ENCODE measurements around the gene ELAVL4. TPM values are rescaled to one million over a fixed set of nuclear protein-coding genes. Genes with fewer than 3 reads are reported as not detected.

The ELAVL4 gene
- total RNA-seq, 1 donor from 2014 or later: 2.5 TPM

DNA sequence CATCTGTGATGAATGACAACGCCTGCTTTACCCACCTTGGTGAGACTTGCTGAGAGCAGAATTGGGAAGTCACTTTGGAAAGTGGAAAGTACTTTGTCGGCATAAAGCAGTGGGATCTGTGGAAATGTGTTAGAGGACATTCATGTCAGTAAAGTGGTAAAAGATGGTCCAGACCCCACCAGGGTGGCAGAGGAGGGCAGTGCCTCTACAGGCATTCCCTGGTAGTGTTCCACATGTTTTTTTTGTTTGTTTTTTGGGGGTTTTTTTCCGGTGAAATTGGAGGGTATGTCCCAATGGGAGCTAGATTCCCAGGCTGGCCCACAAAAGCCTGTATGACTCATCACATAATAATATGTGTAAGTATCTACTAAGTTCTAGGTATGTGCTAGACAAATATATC is 80.6 kb downstream of the ELAVL4 start:
- H3K27me3 Mint-ChIP-seq: peaks cover 7% of the 10 kb centered on the region
- no peak overlapping the region for H3K27ac Mint-ChIP-seq
- DNase-seq (ENCODE audit: extremely low spot score, unreplicated experiment): no peak
- H3K36me3 Mint-ChIP-seq: no peaks in the 10 kb centered on the region
- H3K4me3 Mint-ChIP-seq: no peak overlapping the region
- no peaks in the 10 kb centered on the region for H3K9me3 Mint-ChIP-seq
- H3K4me1 Mint-ChIP-seq (ENCODE audit: unreplicated experiment): no peaks in the 10 kb centered on the region
- TF ChIP-seq, protein P1, sequence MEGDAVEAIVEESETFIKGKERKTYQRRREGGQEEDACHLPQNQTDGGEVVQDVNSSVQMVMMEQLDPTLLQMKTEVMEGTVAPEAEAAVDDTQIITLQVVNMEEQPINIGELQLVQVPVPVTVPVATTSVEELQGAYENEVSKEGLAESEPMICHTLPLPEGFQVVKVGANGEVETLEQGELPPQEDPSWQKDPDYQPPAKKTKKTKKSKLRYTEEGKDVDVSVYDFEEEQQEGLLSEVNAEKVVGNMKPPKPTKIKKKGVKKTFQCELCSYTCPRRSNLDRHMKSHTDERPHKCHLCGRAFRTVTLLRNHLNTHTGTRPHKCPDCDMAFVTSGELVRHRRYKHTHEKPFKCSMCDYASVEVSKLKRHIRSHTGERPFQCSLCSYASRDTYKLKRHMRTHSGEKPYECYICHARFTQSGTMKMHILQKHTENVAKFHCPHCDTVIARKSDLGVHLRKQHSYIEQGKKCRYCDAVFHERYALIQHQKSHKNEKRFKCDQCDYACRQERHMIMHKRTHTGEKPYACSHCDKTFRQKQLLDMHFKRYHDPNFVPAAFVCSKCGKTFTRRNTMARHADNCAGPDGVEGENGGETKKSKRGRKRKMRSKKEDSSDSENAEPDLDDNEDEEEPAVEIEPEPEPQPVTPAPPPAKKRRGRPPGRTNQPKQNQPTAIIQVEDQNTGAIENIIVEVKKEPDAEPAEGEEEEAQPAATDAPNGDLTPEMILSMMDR (conservative IDR thresholded peaks at IDR 0.05): no peak

DNA sequence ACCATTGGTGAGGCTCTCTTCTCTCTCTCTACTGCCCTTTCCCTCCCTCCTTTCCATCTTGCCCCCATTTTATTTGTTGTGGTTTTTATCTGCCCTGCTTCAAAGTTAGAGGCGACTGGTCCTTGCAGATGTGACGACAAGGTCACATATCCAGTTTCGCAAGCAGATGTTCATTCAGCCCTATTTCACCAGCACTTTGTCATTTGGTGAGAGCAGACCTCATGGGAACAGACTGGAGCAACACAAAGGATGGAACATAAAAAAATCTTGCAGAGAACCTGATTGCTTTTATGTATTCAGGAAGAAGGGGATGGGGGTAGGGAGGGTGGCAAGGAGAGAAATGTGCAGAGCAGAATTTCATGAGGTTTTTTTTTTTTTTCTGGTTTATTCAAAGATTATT is 84.3 kb downstream of the ELAVL4 start:
- no peak for DNase-seq (ENCODE audit: extremely low spot score, unreplicated experiment)
- TF ChIP-seq, protein P1 (conservative IDR thresholded peaks at IDR 0.05): no peak
- Mint-ChIP-seq H3K9me3 (no peaks in the 10 kb centered on the region), H3K4me1 (ENCODE audit: unreplicated experiment) (no peaks in the 10 kb centered on the region), H3K4me3 (no peak overlapping the region), H3K27me3 (peaks cover 9% of the 10 kb centered on the region), H3K27ac (no peak overlapping the region), H3K36me3 (no peaks in the 10 kb centered on the region)

DNA sequence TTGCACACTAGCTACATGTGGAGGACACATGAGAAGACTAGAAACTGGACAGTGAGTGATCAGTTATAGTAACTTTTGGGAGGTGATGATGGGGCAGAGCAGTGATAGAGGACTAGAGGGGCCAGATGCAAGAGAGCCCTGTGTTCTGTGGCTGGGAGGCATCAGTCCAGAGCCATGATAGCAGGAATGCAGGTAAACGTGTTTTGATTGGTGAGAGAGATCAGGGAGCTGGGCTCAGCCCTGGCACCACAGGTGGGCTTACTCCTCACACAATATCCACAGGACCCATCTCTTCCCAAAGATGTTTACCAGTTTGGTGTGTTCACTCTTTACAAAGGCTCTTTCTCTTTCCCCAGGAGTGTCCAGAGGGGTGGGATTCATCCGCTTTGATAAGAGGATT is 86.5 kb downstream of the ELAVL4 start:
- H3K4me1 Mint-ChIP-seq (ENCODE audit: unreplicated experiment): no peaks in the 10 kb centered on the region
- TF ChIP-seq, protein P1 (conservative IDR thresholded peaks at IDR 0.05): no peak

DNA sequence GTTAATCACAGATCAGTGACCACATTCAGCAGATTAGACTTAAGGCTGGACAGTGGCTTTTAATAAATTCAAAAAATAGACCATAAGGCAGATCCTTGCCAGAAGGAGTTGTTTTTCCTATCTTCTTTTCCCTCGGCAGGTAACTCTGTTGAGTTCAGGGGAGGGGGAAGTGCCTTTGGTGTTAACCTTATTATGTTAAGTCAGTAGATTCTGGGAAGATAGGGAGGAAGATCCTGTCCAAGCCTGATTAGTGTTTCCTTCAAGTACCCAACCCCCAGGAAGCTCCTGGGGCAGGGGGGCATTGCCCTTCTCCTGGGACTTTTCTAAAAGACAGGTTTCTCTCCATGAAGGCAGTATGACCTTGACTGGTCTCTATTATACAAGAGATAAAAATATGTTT is 87.4 kb downstream of the ELAVL4 start:
- Mint-ChIP-seq H3K27ac (no peak overlapping the region), H3K36me3 (no peaks in the 10 kb centered on the region), H3K4me1 (ENCODE audit: unreplicated experiment) (no peaks in the 10 kb centered on the region), H3K9me3 (no peaks in the 10 kb centered on the region), H3K4me3 (no peak overlapping the region), H3K27me3 (peaks cover 9% of the 10 kb centered on the region)
- no peak for DNase-seq (ENCODE audit: extremely low spot score, unreplicated experiment)
- TF ChIP-seq, protein P1 (conservative IDR thresholded peaks at IDR 0.05): no peak

More for the DNA sequence above, 86.5 kb downstream of the ELAVL4 start:
- H3K9me3 Mint-ChIP-seq: no peaks in the 10 kb centered on the region
- H3K27me3 Mint-ChIP-seq: peaks cover 9% of the 10 kb centered on the region
- H3K36me3 Mint-ChIP-seq: no peaks in the 10 kb centered on the region
- no peak for DNase-seq (ENCODE audit: extremely low spot score, unreplicated experiment)
- H3K4me3 Mint-ChIP-seq: no peak overlapping the region
- H3K27ac Mint-ChIP-seq: no peak overlapping the region

DNA sequence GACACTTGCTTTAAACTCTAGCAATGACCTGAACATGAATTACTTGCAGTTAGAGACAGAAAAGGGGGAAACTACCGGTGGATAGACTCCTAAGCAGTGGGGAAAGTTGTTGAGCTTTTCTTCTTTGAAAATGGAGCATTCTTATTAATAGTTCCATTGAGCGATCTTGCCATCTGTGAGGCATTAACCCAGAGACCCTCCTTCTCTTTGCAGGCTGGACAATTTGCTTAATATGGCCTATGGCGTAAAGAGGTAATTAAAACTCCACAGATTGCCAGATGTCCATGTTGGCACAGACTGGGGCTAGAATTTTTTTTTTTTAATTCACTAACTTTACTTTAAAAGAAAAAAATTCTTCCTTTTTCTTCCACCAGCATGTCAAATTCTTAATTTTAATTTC is 88.5 kb downstream of the ELAVL4 start:
- H3K4me1 Mint-ChIP-seq (ENCODE audit: unreplicated experiment): no peaks in the 10 kb centered on the region
- H3K27me3 Mint-ChIP-seq: peaks cover 9% of the 10 kb centered on the region
- H3K4me3 Mint-ChIP-seq: no peak overlapping the region
- H3K27ac Mint-ChIP-seq: no peak overlapping the region
- H3K9me3 Mint-ChIP-seq: no peaks in the 10 kb centered on the region
- no peak for DNase-seq (ENCODE audit: extremely low spot score, unreplicated experiment)
- H3K36me3 Mint-ChIP-seq: no peaks in the 10 kb centered on the region
- TF ChIP-seq, protein P1 (conservative IDR thresholded peaks at IDR 0.05): no peak

DNA sequence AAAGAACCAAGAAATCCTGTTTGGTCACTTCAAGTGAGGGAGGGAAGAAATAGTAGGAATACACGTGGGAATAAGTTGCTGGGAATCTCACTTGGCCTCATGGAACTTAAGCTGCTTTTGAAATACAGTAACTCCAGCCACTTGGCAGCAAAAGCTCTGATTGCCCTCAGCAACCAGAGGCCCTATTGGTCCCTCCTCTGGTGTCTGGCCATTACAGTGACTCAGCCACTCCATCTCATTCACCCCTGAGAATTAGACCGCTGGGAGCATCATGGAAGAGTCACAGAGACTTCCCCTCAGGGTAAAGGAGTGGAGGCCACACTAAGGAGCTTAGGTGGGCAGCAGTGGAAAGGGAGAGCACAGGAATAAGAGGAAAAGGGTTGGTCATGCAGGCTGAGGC is 99.6 kb downstream of the ELAVL4 start:
- H3K27ac Mint-ChIP-seq: no peak overlapping the region
- no peak for DNase-seq (ENCODE audit: extremely low spot score, unreplicated experiment)
- peaks cover 11% of the 10 kb centered on the region for H3K27me3 Mint-ChIP-seq

More for the DNA sequence above, 99.6 kb downstream of the ELAVL4 start:
- H3K36me3 Mint-ChIP-seq: no peaks in the 10 kb centered on the region
- H3K9me3 Mint-ChIP-seq: no peaks in the 10 kb centered on the region
- no peaks in the 10 kb centered on the region for H3K4me1 Mint-ChIP-seq (ENCODE audit: unreplicated experiment)
- no peak overlapping the region for H3K4me3 Mint-ChIP-seq
- TF ChIP-seq, protein P1 (conservative IDR thresholded peaks at IDR 0.05): no peak

Data from type B pancreatic cell (in vitro differentiated cells).